Mammary epithelial cell (primary cell): ENCODE results near the gene WNT11.

Source experiments
- EZH2 ChIP-seq: IDR thresholded peaks from 2 replicates; pipeline ENCODE4 v1.6.1; 2012; ENCODE audit warnings: low read length, inconsistent platforms, borderline replicate concordance
- TF ChIP-seq, protein P1 (sequence below), 2 donors: IDR thresholded peaks in 1 of 2; conservative IDR thresholded peaks in 1 of 2; 2 replicates each; pipeline ENCODE4 v1.5.1; 2011 to 2012; ENCODE audit warnings: inconsistent platforms in 2 of 2, low read length in 2 of 2, mild to moderate bottlenecking in 2 of 2, control low read depth in 1 of 2, low read depth in 1 of 2; ENCODE audit not compliant: insufficient read depth in 1 of 2; ENCODE audit errors: extremely low read depth in 1 of 2

DNA sequence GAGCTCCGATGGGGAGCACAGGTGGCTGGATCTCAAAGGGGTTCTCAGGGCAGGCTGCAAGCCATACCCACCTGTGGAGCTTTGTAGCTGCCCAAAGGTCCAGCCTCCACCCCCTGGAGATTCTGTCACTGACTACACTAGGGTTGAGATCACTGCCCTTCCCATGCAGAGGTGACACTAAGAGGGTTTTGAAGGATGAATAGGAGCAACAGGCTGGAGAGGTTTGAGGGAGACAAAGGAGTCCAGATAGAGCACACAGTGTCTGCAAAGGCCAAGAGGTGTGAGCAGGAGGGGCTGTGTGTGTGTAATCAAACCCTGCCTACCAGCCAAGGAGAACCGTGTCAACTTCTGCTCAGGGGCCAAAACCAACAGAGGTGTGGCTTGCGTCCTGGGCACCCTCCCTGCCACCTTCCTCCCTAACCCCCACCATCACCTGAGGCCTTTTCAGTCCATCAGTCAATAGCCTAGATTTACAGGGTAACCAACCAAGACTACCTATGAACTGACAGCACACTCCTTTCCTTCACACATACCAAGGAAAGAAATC is 43.0 kb upstream of the WNT11 start:
- TF ChIP-seq, protein P1, sequence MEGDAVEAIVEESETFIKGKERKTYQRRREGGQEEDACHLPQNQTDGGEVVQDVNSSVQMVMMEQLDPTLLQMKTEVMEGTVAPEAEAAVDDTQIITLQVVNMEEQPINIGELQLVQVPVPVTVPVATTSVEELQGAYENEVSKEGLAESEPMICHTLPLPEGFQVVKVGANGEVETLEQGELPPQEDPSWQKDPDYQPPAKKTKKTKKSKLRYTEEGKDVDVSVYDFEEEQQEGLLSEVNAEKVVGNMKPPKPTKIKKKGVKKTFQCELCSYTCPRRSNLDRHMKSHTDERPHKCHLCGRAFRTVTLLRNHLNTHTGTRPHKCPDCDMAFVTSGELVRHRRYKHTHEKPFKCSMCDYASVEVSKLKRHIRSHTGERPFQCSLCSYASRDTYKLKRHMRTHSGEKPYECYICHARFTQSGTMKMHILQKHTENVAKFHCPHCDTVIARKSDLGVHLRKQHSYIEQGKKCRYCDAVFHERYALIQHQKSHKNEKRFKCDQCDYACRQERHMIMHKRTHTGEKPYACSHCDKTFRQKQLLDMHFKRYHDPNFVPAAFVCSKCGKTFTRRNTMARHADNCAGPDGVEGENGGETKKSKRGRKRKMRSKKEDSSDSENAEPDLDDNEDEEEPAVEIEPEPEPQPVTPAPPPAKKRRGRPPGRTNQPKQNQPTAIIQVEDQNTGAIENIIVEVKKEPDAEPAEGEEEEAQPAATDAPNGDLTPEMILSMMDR (conservative IDR thresholded peaks at IDR 0.05 in 1 of 2, IDR thresholded peaks at IDR 0.05 in 1 of 2; ENCODE audit: extremely low read depth in 1 of 2, insufficient read depth in 1 of 2, low read depth in 1 of 2, low read length in 2 of 2): no peak
- TF ChIP-seq EZH2: no peak
